Fibroblast of the aortic adventitia (primary cell): ENCODE measurements around the gene ARHGAP15. TPM values are rescaled to one million over a fixed set of nuclear protein-coding genes. Genes with fewer than 3 reads are reported as not detected.

ENCODE experiments used
- DNase-seq: peaks from one replicate; pipeline ENCODE4 v3.0.0-alpha.2; 2010; ENCODE audit warnings: low read depth
- H3K4me3 ChIP-seq: 2 replicates; pipeline ENCODE4 v1.5.1; 2011; ENCODE audit warnings: low read depth, mild to moderate bottlenecking, control low read depth, low read length, moderate library complexity
- total RNA-seq: library from RNA; depleted of rRNA; stranded (reverse); fragments of >200 nt; gene quantifications from 2 replicates; pipeline ENCODE4 v1.2.3, GENCODE V29; 2012; ENCODE audit warnings: low replicate concordance
- TF ChIP-seq, protein P1 (sequence below): IDR thresholded peaks from 2 replicates; pipeline ENCODE4 v1.5.1; 2011; ENCODE audit warnings: mild to moderate bottlenecking, low read length, control low read depth, inconsistent platforms; ENCODE audit not compliant: insufficient read depth

ARHGAP15 gene
- total RNA-seq, 1 donor, result not detected

DNA sequence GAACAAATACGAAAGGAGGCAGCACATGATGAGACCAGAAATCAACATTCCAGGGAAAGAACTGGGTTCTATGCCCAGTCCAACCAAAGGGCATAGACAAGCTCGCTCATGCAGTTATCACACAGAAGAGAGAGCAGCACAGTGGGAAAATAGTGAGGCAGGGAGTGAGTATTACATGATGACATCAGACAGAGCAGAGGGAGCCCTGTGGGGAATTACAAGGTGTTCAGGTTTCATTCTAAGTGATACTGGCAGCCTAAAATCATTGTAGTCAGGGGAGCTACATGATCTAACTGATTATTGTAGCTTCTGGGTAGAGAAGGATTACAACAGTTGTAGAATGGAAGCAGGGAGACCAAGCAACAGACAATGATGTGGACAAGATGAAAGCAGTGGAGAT, 658.5 kb downstream of the ARHGAP15 start:
- no peak overlapping the region for H3K4me3 ChIP-seq
- TF ChIP-seq, protein P1, sequence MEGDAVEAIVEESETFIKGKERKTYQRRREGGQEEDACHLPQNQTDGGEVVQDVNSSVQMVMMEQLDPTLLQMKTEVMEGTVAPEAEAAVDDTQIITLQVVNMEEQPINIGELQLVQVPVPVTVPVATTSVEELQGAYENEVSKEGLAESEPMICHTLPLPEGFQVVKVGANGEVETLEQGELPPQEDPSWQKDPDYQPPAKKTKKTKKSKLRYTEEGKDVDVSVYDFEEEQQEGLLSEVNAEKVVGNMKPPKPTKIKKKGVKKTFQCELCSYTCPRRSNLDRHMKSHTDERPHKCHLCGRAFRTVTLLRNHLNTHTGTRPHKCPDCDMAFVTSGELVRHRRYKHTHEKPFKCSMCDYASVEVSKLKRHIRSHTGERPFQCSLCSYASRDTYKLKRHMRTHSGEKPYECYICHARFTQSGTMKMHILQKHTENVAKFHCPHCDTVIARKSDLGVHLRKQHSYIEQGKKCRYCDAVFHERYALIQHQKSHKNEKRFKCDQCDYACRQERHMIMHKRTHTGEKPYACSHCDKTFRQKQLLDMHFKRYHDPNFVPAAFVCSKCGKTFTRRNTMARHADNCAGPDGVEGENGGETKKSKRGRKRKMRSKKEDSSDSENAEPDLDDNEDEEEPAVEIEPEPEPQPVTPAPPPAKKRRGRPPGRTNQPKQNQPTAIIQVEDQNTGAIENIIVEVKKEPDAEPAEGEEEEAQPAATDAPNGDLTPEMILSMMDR, result no peak
- no peak for DNase-seq

DNA sequence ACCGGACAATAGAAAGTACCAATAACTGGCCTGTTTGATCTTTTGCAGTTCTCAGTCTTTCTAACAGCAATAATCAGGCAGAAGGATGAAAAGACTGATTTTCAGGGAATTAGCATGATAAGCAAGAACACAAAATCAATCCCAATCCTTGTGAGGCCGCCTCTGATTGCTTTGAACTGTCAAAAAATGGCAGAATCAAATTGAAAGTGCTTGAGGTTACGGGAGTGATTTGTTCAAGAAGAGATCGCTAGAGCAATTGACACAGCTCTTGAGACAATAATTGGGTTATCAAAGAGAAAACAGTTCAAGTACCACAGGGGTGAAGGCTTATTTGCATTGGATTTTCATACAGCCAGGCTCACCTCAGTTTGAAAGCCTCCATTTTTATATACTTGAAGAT, 663.4 kb downstream of the ARHGAP15 start:
- H3K4me3 ChIP-seq, result no peak overlapping the region
- DNase-seq, result no peak
- TF ChIP-seq, protein P1, result no peak

DNA sequence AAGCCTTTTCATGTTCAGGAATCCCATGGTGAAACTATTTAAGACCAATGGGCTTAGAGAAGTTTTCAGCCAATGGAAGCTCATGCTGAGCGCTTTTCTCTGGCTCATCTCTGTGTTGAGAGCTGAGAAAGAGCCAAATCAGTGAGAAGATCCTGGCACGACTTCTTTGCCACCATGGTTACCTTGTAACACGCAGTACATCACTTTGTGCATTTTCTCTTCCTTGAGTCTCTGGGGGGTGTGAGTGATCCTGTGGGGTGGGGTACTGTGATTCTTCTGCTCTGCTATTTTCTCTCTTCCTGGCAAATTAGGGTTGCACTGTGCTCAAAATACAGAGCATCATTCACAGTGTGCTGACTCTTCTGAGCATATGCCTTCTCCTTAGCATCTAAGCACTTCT, 664.2 kb downstream of the ARHGAP15 start:
- H3K4me3 ChIP-seq, result no peak overlapping the region
- DNase-seq, result no peak
- TF ChIP-seq, protein P1, result no peak

DNA sequence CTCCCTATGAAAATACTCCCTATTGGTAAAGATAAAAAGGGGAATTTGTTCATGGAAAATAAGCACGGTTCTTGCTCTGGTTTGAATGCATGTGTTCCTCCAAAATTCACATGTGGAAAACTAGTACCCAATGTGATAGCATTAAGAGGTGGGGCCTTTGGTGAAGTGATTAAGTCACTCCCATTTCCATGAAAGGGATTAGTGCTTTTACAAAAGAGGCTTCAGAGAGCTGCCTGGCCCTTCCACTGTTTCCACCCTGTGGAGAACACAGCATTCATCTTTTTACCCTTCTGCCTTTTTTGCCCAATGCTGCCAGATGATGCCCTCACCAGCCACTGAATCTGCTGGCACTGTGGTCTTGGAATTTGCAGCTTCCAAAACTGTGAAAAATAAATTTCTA, 666.8 kb downstream of the ARHGAP15 start:
- TF ChIP-seq, protein P1, result no peak
- DNase-seq, result no peak
- no peak overlapping the region for H3K4me3 ChIP-seq

DNA sequence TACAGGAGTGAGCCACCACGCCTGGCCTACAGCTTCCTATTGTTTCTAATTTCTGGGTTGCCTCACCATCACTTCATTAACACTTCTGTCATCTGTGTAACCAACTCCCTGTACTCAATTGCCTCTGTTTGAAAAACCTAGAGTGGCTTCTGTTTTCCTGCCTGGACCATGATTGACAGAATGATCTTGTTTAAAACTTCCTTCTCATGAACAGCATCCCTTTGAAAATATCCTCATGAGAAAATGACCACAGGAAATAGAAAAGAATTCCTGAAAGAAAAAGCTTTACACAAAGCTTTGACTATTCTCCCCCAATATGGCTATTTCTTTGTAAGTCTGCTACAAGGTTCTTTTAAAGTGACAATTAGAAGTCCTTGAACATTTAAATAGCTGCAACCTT, 672.3 kb downstream of the ARHGAP15 start:
- no peak overlapping the region for H3K4me3 ChIP-seq
- no peak for DNase-seq
- TF ChIP-seq, protein P1, result no peak

DNA sequence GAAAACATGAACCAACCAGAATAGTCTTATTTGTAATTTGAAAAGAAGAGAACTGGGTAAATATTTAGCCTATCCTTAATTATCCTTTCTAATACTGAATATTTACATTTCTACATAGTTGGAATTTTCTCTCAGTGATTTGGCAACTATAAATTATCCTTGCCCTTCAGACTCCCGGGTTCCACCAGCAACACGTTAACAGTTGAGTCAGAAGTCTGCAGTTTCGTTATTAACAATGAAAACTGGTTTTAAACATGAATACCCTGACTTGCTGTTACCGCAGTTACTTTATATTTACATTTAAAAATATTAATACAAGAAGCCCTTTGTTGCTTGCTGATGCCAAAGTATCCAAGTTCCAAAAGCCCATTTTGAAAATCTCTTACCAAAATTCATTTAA, 673.0 kb downstream of the ARHGAP15 start:
- DNase-seq, result no peak
- TF ChIP-seq, protein P1, result no peak

DNA sequence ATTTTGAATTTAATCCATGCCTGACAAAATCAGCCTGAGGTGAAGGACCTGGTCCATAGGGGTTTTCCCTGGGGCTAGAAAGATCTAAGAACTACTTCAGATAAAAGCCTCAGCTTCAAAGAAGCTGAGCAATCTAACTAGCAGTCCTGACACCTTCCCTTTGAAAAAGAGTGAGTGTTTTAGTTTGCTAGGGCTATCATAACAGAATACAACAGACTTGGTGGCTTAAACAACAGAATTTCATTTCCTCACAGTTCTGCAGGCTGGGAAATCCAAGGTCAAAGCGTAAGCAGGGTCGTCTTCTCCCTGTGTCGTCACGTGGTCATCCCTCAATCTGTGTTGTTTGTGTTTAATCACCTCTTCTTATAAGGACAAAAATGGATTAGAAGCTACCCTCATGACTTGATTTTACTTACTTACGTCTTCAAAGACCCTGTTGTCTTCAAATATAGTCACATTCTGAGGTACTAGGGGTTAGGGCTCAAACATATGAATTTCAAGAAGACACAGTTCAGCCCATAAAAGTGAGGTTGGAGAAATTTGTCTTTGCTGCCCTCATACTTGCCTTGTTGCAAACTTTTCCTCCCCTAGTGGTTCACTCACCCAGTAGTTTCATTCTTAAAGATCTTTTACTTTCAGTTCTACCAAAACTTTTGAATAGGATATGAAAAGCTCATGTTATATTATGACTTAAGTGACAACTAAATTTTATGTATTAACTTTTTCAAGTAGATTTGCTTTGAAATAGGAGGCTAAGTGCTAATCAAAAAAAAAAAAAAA, 673.8 kb downstream of the ARHGAP15 start:
- no peak for DNase-seq
- TF ChIP-seq, protein P1, result no peak

More for the DNA sequence above, 673.0 kb downstream of the ARHGAP15 start:
- H3K4me3 ChIP-seq, result no peak overlapping the region

More for the DNA sequence above, 673.8 kb downstream of the ARHGAP15 start:
- no peak overlapping the region for H3K4me3 ChIP-seq
